ENCODE results near the gene ELAVL2. TPM values are rescaled to one million over a fixed set of nuclear protein-coding genes. Genes with fewer than 3 reads are reported as not detected.

ELAVL2 gene
- total RNA-seq, 1 donor from 2014 or later: 21.1 TPM

GRCh38 chr9:23751633-23752032 is 74.4 kb downstream of the ELAVL2 start:
- Histone ChIP-seq H3K79me2 (ENCODE audit: low read depth) (no peaks in the 10 kb centered on the region), H3K4me2 (no peak overlapping the region), H3K4me1 (no peaks in the 10 kb centered on the region), H3K27me3 (no peaks in the 10 kb centered on the region), H3K27ac (no peak overlapping the region), H3F3A (ENCODE audit: low read depth) (no peaks in the 10 kb centered on the region), H3K4me3 (no peak overlapping the region), H3K9ac (no peak overlapping the region), H2AFZ (replicated peaks) (no peak overlapping the region), H3K9me3 (ENCODE audit: low read depth) (no peaks in the 10 kb centered on the region), H3K36me3 (peaks cover 6% of the 10 kb centered on the region), H4K20me1 (ENCODE audit: low read depth) (no peaks in the 10 kb centered on the region)
- Mint-ChIP-seq H3K4me1 (no peaks in the 10 kb centered on the region), H3K27me3 (ENCODE audit: insufficient read depth, low read depth) (peaks cover 4% of the 10 kb centered on the region), H3K36me3 (peaks cover 34% of the 10 kb centered on the region), H3K9me3 (no peaks in the 10 kb centered on the region), H3K27ac (no peak overlapping the region), H3K4me3 (no peak overlapping the region)
- no peak for DNase-seq (ENCODE audit: low spot score)
- TF ChIP-seq EZH2phosphoT487 (IDR thresholded peaks at IDR 0.05) (no peak), EZH2 (IDR thresholded peaks at IDR 0.05) (no peak), CTCF (IDR thresholded peaks at IDR 0.05) (no peak)

- Histone ChIP-seq H3K36me3 (peaks cover 6% of the 10 kb centered on the region), H2AFZ (replicated peaks) (no peak overlapping the region), H3K9ac (no peak overlapping the region), H3K27me3 (no peaks in the 10 kb centered on the region), H3K4me1 (no peaks in the 10 kb centered on the region), H4K20me1 (ENCODE audit: low read depth) (no peaks in the 10 kb centered on the region), H3K9me3 (ENCODE audit: low read depth) (no peaks in the 10 kb centered on the region), H3F3A (ENCODE audit: low read depth) (no peaks in the 10 kb centered on the region), H3K79me2 (ENCODE audit: low read depth) (peaks cover under 1% of the 10 kb centered on the region), H3K27ac (no peak overlapping the region), H3K4me2 (no peak overlapping the region), H3K4me3 (no peak overlapping the region)
- TF ChIP-seq EZH2 (IDR thresholded peaks at IDR 0.05): no peak
- no peak for TF ChIP-seq EZH2phosphoT487 (IDR thresholded peaks at IDR 0.05)
- no peak for TF ChIP-seq CTCF (IDR thresholded peaks at IDR 0.05)
- Mint-ChIP-seq H3K9me3 (no peaks in the 10 kb centered on the region), H3K27me3 (ENCODE audit: insufficient read depth, low read depth) (peaks cover 4% of the 10 kb centered on the region), H3K36me3 (peaks cover 30% of the 10 kb centered on the region), H3K27ac (no peak overlapping the region), H3K4me1 (no peaks in the 10 kb centered on the region), H3K4me3 (no peak overlapping the region)
- DNase-seq (ENCODE audit: low spot score): no peak
Measured at GRCh38 chr9:23750808-23751207, 75.2 kb downstream of the ELAVL2 start.

GRCh38 chr9:23747088-23748075 is 78.7 kb downstream of the ELAVL2 start:
- H3K9me3 ChIP-seq (ENCODE audit: low read depth): no peaks in the 10 kb centered on the region
- H3K4me2 ChIP-seq: no peak overlapping the region
- Mint-ChIP-seq H3K4me1 (no peaks in the 10 kb centered on the region), H3K27me3 (ENCODE audit: insufficient read depth, low read depth) (peaks cover 4% of the 10 kb centered on the region), H3K9me3 (no peaks in the 10 kb centered on the region), H3K27ac (no peak overlapping the region), H3K4me3 (no peak overlapping the region), H3K36me3 (peaks cover 24% of the 10 kb centered on the region)
- H3K9ac ChIP-seq: no peak overlapping the region
- H3K79me2 ChIP-seq (ENCODE audit: low read depth): peaks cover 6% of the 10 kb centered on the region
- no peak for TF ChIP-seq EZH2phosphoT487 (IDR thresholded peaks at IDR 0.05)
- TF ChIP-seq EZH2 (IDR thresholded peaks at IDR 0.05): no peak
- TF ChIP-seq CTCF (IDR thresholded peaks at IDR 0.05): no peak
- DNase-seq (ENCODE audit: low spot score): no peak
- no peaks in the 10 kb centered on the region for H3K27me3 ChIP-seq
- H3F3A ChIP-seq (ENCODE audit: low read depth): no peaks in the 10 kb centered on the region
- H4K20me1 ChIP-seq (ENCODE audit: low read depth): no peaks in the 10 kb centered on the region
- no peaks in the 10 kb centered on the region for H3K4me1 ChIP-seq
- H3K4me3 ChIP-seq: no peak overlapping the region
- H2AFZ ChIP-seq (replicated peaks): no peak overlapping the region
- no peak overlapping the region for H3K27ac ChIP-seq
- H3K36me3 ChIP-seq: no peaks in the 10 kb centered on the region
